ENCODE results near the gene CDK16. TPM values are rescaled to one million over a fixed set of nuclear protein-coding genes. Genes with fewer than 3 reads are reported as not detected.

CDK16 gene
- total RNA-seq, 4 donors from 2014 or later: 51.9 to 87.1 (median 65.4) TPM

GRCh38 chrX:47224896-47225290 lies 6.4 kb downstream of the CDK16 start:
- TF ChIP-seq CTCF (IDR thresholded peaks at IDR 0.05): no peak
- no peak for TF ChIP-seq POLR2A (IDR thresholded peaks at IDR 0.05; ENCODE audit: low read depth)
- TF ChIP-seq EP300 (IDR thresholded peaks at IDR 0.05): no peak
- TF ChIP-seq POLR2AphosphoS5 (IDR thresholded peaks at IDR 0.05): no peak
- Histone ChIP-seq H3K9me3 (no peaks in the 10 kb centered on the region), H3K27me3 (no peaks in the 10 kb centered on the region), H3K36me3 (peaks cover 38 to 69% (median 65%) of the 10 kb centered on the region in 4 donors), H3K27ac (replicated peaks in 1 of 4) (no peak overlapping the region), H3K4me3 (no peak overlapping the region), H3K4me1 (peaks cover 5 to 21% (median 14%) of the 10 kb centered on the region in 4 donors)
- intact Hi-C loops (cut with DNase I): no loop called here
- no peak for DNase-seq (ENCODE audit: extremely low spot score)
- WGBS: 98% methylated on average over 4 of the region's 4 CpGs

- Histone ChIP-seq H3K4me3 (no peak overlapping the region), H3K9me3 (no peaks in the 10 kb centered on the region), H3K27ac (replicated peaks in 1 of 4) (no peak overlapping the region), H3K27me3 (no peaks in the 10 kb centered on the region), H3K36me3 (peaks cover 38 to 69% (median 65%) of the 10 kb centered on the region in 4 donors), H3K4me1 (peaks cover 0 to 10% (median 4%) of the 10 kb centered on the region in 4 donors)
- TF ChIP-seq EP300 (IDR thresholded peaks at IDR 0.05) (no peak), POLR2AphosphoS5 (IDR thresholded peaks at IDR 0.05) (no peak), CTCF (IDR thresholded peaks at IDR 0.05) (no peak), POLR2A (IDR thresholded peaks at IDR 0.05; ENCODE audit: low read depth) (no peak)
- intact Hi-C loops (cut with DNase I): no loop called here
- 87% methylated on average over 5 of the region's 6 CpGs for WGBS
- DNase-seq (ENCODE audit: extremely low spot score): no peak
These were observed 7.6 kb downstream of the CDK16 start for GRCh38 chrX:47226071-47226470.

GRCh38 chrX:47226531-47227333 lies 8.3 kb downstream of the CDK16 start:
- DNase-seq (ENCODE audit: extremely low spot score): no peak
- Histone ChIP-seq H3K4me3 (no peak overlapping the region), H3K9me3 (no peaks in the 10 kb centered on the region), H3K36me3 (peaks cover 38 to 69% (median 65%) of the 10 kb centered on the region in 4 donors), H3K4me1 (peaks cover 0 to 4% (median under 1%) of the 10 kb centered on the region in 4 donors), H3K27me3 (no peaks in the 10 kb centered on the region), H3K27ac (replicated peaks in 1 of 4) (no peak overlapping the region)
- intact Hi-C loops (cut with DNase I): no loop called here
- TF ChIP-seq POLR2AphosphoS5 (IDR thresholded peaks at IDR 0.05): no peak
- no peak for TF ChIP-seq EP300 (IDR thresholded peaks at IDR 0.05)
- TF ChIP-seq POLR2A (IDR thresholded peaks at IDR 0.05; ENCODE audit: low read depth): no peak
- TF ChIP-seq CTCF (IDR thresholded peaks at IDR 0.05): no peak
- WGBS: 94% methylated on average over 12 of the region's 19 CpGs

- Histone ChIP-seq H3K4me1 (peaks cover 0 to 2% (median 2%) of the 10 kb centered on the region in 4 donors), H3K4me3 (no peak overlapping the region), H3K27me3 (no peaks in the 10 kb centered on the region), H3K9me3 (no peaks in the 10 kb centered on the region), H3K36me3 (peaks cover 38 to 69% (median 65%) of the 10 kb centered on the region in 4 donors), H3K27ac (replicated peaks in 1 of 4) (no peak overlapping the region)
- 94% methylated on average over 8 of the region's 9 CpGs for WGBS
- TF ChIP-seq EP300 (IDR thresholded peaks at IDR 0.05) (no peak), POLR2AphosphoS5 (IDR thresholded peaks at IDR 0.05) (no peak), POLR2A (IDR thresholded peaks at IDR 0.05; ENCODE audit: low read depth) (no peak), CTCF (IDR thresholded peaks at IDR 0.05) (no peak)
- intact Hi-C loops (cut with DNase I): no loop called here
- no peak for DNase-seq (ENCODE audit: extremely low spot score)
These were observed 8.8 kb downstream of the CDK16 start for GRCh38 chrX:47227334-47227583.
